Lower leg skin (tissue), 3 donors: ENCODE results near the gene CHST9.
"Not testable (repeated sequence)": the region's sequence is repeated elsewhere in the genome, so short reads cannot be mapped to it uniquely, and the experiment has no call there.

Source experiments
- CTCF ChIP-seq, 3 donors: fragments of 450-650 bp; IDR thresholded peaks; one replicate each; pipeline ENCODE4 v1.5.1; 2016; ENCODE audit warnings: antibody characterized with exemption in 3 of 3, mild to moderate bottlenecking in 3 of 3, moderate library complexity in 2 of 3
- POLR2A ChIP-seq, 2 donors: fragments of 450-650 bp; IDR thresholded peaks; one replicate each; pipeline ENCODE4 v1.6.1; 2016 to 2017; ENCODE audit warnings: antibody characterized with exemption in 2 of 2, mild to moderate bottlenecking in 1 of 2, moderate library complexity in 1 of 2

GRCh38 chr18:26927822-26928221 lies 257.3 kb downstream of the CHST9 start:
- TF ChIP-seq CTCF, POLR2A (IDR thresholded peaks at IDR 0.05): not testable (repeated sequence)
